Measurements from ENCODE around the gene SLC39A5.

- TF ChIP-seq EP300 (IDR thresholded peaks at IDR 0.05): no peak
- no peak for TF ChIP-seq CTCF (IDR thresholded peaks at IDR 0.05)
- no peak for TF ChIP-seq POLR2AphosphoS5 (IDR thresholded peaks at IDR 0.05)
These were observed 23.2 kb downstream of the SLC39A5 start for GRCh38 chr12:56253091-56253490.
